HG02943 (cell line): ENCODE results near the gene SBF2.
"Not testable (repeated sequence)": the region's sequence is repeated elsewhere in the genome, so short reads cannot be mapped to it uniquely, and the experiment has no call there.

Source experiments
- ATAC-seq: cut with Tn5 transposase; IDR thresholded peaks from one replicate; pipeline ENCODE4 v1.9.1; 2021; ENCODE audit warnings: mild to moderate bottlenecking, low read depth, moderate library complexity; ENCODE audit not compliant: unreplicated experiment

The SBF2 gene

GRCh38 chr11:10029386-10030121 is 264.5 kb downstream of the SBF2 start:
- no peak for ATAC-seq

GRCh38 chr11:10026514-10026913 is 267.5 kb downstream of the SBF2 start:
- ATAC-seq: no peak

GRCh38 chr11:10023212-10023611 is 270.8 kb downstream of the SBF2 start:
- ATAC-seq: no peak

DNA sequence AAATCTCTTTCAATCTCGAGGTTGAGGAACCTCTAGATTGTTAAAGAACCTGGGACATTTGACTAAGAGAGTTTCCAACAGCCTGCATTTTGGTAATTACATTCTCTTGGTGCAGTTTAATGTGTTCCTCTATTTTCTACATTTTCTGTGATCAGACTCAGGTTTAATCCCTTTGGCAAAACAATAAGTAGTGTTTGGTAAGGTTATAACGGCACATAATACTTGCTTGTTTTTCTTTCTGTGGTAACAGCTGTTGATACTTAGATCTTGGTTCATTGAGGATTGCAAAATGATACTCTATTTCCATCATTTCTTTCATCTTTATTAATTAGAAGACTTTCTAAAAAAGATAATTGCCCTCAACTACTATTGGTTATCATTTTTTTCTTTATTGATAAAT is 271.3 kb downstream of the SBF2 start:
- no peak for ATAC-seq

- ATAC-seq: no peak
Observed at GRCh38 chr11:10021563-10021962, 272.5 kb downstream of the SBF2 start.

DNA sequence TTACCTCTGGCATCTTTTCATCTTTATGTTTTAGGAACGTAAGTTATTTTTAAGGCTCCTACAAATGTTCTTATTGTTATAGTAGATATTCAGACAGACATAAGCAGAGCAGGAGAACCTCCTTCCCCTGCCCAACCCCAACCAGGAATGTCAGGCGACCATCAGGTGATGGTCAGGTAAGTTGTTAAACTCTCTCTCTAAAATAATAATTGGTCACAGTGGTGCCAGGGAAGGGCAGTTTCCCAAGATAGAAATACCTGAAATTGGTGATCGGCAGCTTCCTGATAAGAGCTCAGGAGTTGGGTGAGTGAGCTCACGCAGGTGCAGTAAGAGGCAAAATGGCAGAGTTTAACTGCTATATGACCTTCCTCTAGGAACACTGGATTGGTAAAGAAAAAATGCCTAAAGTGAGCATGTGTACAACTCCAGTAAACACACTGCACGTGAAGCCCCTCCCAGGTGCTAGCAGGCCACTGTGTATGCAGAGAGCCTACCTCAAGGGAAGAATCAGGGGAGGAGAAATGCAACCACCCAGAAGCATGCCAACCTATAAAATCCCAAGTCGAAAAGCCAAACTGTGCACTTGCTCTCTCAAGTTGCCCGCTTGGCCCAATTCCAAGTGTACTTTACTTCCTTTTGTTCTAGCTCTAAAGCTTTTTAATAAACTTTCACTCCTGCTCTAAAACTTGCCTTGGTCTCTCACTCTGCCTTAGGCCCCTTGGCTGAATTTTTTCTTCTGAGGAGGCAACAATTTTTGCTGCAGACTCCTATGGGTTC is 273.9 kb downstream of the SBF2 start:
- ATAC-seq: no peak

- ATAC-seq: no peak
Observed at GRCh38 chr11:10017911-10018310, 276.1 kb downstream of the SBF2 start.

GRCh38 chr11:10017050-10017449 is 277.0 kb downstream of the SBF2 start:
- no peak for ATAC-seq

DNA sequence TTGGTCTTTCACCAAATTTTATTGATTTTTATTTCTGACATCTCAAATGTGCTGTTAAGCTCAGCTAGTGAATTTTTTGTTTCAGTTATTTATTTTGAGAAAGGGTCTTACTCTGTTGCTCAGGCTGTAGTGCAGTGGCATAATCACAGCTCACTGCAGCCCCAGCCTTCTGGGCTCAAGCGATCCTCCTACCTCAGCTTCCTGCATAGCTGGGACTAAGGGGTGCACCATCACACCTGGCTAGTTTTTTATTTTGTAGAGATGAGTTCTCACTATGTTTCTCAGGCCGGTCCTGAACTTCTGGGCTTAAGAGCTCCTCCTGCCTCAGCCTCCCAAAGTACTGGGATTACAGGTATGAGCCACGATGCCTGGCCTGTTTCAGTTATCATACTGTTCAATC is 282.0 kb downstream of the SBF2 start:
- no peak for ATAC-seq

- no peak for ATAC-seq
Observed at GRCh38 chr11:10005955-10006525, 288.0 kb downstream of the SBF2 start.

GRCh38 chr11:10004526-10005113 is 289.4 kb downstream of the SBF2 start:
- ATAC-seq: no peak

DNA sequence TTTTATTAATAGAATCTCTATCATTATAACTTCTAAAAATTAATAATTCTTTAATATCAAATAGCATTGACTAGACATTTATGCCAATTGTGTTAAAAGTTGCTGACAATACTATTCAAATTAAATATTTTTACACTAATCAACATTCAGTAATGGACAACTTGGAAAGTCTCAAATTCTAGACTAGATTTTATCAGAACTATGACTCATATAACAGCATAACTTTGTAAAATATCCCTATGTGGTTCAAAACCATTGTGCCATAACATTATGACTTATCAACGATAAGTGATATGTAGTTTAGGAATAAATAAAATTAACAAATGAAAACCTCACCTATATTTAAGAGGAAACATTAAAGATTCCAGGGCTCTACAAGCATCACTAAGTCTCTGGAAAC is 291.8 kb downstream of the SBF2 start:
- ATAC-seq: no peak

GRCh38 chr11:9992306-9992705 is 301.7 kb downstream of the SBF2 start:
- no peak for ATAC-seq

- no peak for ATAC-seq
Observed at GRCh38 chr11:9990221-9990973, 303.6 kb downstream of the SBF2 start.

DNA sequence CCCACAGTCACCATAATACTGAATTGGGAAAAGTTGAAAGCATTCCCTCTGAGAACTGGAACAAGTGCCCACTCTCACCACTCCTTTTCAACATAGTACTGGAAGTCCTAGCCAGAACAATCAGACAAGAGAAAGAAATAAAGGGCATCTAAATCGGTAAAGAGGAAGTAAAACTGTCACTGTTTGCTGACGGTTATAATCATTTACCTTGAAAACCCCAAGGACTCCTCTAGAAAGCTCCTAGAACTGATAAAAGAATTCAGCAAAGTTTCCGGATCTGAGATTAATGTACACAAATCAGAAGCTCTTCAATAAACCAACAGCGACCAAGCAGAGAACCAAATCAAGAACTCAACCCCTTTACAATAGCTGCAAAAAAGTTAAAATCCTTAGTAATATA is 306.7 kb downstream of the SBF2 start:
- not testable (repeated sequence) for ATAC-seq

GRCh38 chr11:9982796-9983579 is 311.0 kb downstream of the SBF2 start:
- ATAC-seq: no peak

DNA sequence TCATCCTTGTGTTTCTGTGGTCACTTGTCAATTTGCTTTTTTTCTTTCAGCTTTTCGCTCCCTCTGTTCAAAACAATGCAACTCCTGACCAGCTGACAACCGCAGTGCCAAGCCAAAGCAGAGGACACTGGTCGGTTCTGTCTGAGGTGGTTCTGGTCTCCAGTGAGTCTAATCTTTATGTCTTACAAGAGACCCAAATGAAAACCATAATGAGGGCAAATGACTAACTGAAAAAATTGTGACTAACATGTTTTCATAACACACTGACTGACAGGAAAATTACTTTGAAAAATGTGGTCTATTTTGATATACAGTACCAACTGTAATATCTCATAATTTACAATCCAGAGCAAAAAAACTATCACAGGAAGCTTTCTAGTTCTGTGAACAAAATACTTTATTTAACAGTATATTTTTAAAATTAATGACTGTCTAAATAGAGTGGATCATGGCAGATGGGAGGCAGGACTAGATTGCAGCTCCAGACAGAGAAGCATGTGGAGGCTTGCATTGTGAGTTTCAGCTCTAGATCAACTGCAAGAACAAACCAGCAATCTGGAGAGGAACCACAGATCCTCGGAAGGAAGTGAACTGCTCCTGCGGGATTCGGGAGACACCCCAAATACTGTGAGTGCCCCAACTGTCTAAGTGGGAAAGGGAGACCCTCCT is 311.8 kb downstream of the SBF2 start:
- no peak for ATAC-seq

DNA sequence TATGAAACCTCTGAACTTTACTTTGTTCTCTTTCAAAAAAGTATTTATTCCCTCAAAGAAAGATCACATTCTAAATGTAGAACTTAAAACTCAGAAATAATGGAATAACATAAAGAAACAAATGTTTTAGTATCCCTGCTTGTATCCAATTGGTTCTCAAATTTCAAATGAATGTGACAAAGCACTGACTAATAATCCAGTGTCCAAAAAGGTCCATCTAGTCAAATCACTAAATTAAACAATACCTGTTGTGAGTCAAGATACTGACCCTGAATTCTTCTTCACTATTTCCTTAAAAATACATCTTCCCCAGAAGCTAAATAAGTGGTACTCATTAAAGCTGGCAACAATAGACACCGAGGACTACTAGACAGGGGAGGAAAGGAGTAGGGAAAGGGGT is 313.1 kb downstream of the SBF2 start:
- ATAC-seq: no peak

- no peak for ATAC-seq
Observed at GRCh38 chr11:9977554-9977953, 316.5 kb downstream of the SBF2 start.
